HepG2 (cell line): ENCODE results near the gene ARCN1. TPM values are rescaled to one million over a fixed set of nuclear protein-coding genes. Genes with fewer than 3 reads are reported as not detected.

Experiments
- AGO2 ChIP-seq: fragments of 200-400 bp; formaldehyde crosslinking; optimal IDR thresholded peaks from 2 replicates; pipeline ENCODE3; 2017; ENCODE audit warnings: mild to moderate bottlenecking, low read depth, low read length, moderate library complexity
- AHR ChIP-seq: IDR thresholded peaks from 2 replicates; pipeline ENCODE4 v1.6.1; 2018; ENCODE audit warnings: missing genetic modification reagents, missing compliant biosample characterization
- CBX2 ChIP-seq, 2 experiments: fragments of 200-600 bp in 1 of 2; sonication (generic); formaldehyde crosslinking in 1 of 2; IDR thresholded peaks; 2 replicates each; pipeline versions ENCODE4 v1.7.0 to v1.8.1; 2018 to 2022; ENCODE audit warnings: low read depth in 2 of 2, low read length in 1 of 2, mild to moderate bottlenecking in 1 of 2, missing genetic modification reagents in 1 of 2
- ETV6 ChIP-seq: sonication (generic); formaldehyde crosslinking; conservative IDR thresholded peaks from 2 replicates; pipeline ENCODE4 v1.4.0; 2020; ENCODE audit warnings: missing genetic modification reagents
- FOXO1 ChIP-seq: sonication (generic); formaldehyde crosslinking; IDR thresholded peaks from 2 replicates; pipeline ENCODE4 v1.4.0; 2020; ENCODE audit warnings: missing genetic modification reagents
- GABPA ChIP-seq, 2 experiments: IDR thresholded peaks; 2 replicates each; pipeline ENCODE4 v1.6.1; 2011 to 2016; ENCODE audit warnings: low read depth in 2 of 2, low read length in 1 of 2, missing biosample characterization in 1 of 2, missing genetic modification characterization in 1 of 2
- HOXA3 ChIP-seq: sonication (generic); formaldehyde crosslinking; IDR thresholded peaks from 2 replicates; pipeline ENCODE4 v1.5.0; 2020; ENCODE audit warnings: missing genetic modification reagents
- JUN ChIP-seq: sonication (generic); formaldehyde crosslinking; IDR thresholded peaks from 2 replicates; pipeline ENCODE4 v1.4.0; 2020; ENCODE audit warnings: mild to moderate bottlenecking, missing genetic modification reagents
- KLF9 ChIP-seq: IDR thresholded peaks from 2 replicates; pipeline ENCODE4 v1.6.1; 2016; ENCODE audit warnings: low read depth
- MBNL3 ChIP-seq: fragments of 250-450 bp; sonication (Bioruptor Pico); conservative IDR thresholded peaks from 2 replicates; pipeline ENCODE4 v1.8.0; 2022; ENCODE audit warnings: mild to moderate bottlenecking, inconsistent platforms
- MEIS1 ChIP-seq: sonication (generic); formaldehyde crosslinking; IDR thresholded peaks from 2 replicates; pipeline ENCODE4 v1.9.0; 2021; ENCODE audit warnings: mild to moderate bottlenecking, missing genetic modification reagents, moderate library complexity, borderline replicate concordance
- MTA3 ChIP-seq: sonication (generic); formaldehyde crosslinking; IDR thresholded peaks from 2 replicates; pipeline ENCODE4 v1.4.0; 2020; ENCODE audit warnings: missing genetic modification reagents
- PHF20 ChIP-seq: sonication (generic); formaldehyde crosslinking; IDR thresholded peaks from 2 replicates; pipeline ENCODE4 v1.5.0; 2020; ENCODE audit warnings: mild to moderate bottlenecking, missing genetic modification reagents
- SATB2 ChIP-seq: sonication (generic); formaldehyde crosslinking; IDR thresholded peaks from 2 replicates; pipeline ENCODE4 v1.5.0; 2020; ENCODE audit warnings: missing genetic modification reagents
- STAT5B ChIP-seq: sonication (generic); formaldehyde crosslinking; IDR thresholded peaks from 2 replicates; pipeline ENCODE4 v1.4.0; 2020; ENCODE audit warnings: missing genetic modification reagents
- WIZ ChIP-seq: sonication (generic); formaldehyde crosslinking; IDR thresholded peaks from 2 replicates; pipeline ENCODE4 v1.5.1; 2020; ENCODE audit warnings: mild to moderate bottlenecking, missing genetic modification reagents
- ZBTB42 ChIP-seq: sonication (generic); formaldehyde crosslinking; IDR thresholded peaks from 2 replicates; pipeline ENCODE4 v1.5.0; 2020; ENCODE audit warnings: mild to moderate bottlenecking, missing genetic modification reagents
- ZNF136 ChIP-seq: sonication (generic); formaldehyde crosslinking; IDR thresholded peaks from 2 replicates; pipeline ENCODE4 v1.8.1; 2022; ENCODE audit warnings: low read depth, mild to moderate bottlenecking, moderate library complexity, missing genetic modification reagents
- ZNF17 ChIP-seq: sonication (generic); formaldehyde crosslinking; IDR thresholded peaks from 2 replicates; pipeline ENCODE4 v1.5.0; 2020; ENCODE audit warnings: mild to moderate bottlenecking, missing genetic modification reagents
- ZNF451 ChIP-seq: sonication (generic); formaldehyde crosslinking; IDR thresholded peaks from 2 replicates; pipeline ENCODE4 v1.5.0; 2020; ENCODE audit warnings: mild to moderate bottlenecking, missing genetic modification reagents
- ZNF550 ChIP-seq: sonication (generic); formaldehyde crosslinking; IDR thresholded peaks from 2 replicates; pipeline ENCODE4 v1.4.0; 2020; ENCODE audit warnings: mild to moderate bottlenecking, missing genetic modification reagents, borderline replicate concordance
- ZSCAN21 ChIP-seq: sonication (generic); formaldehyde crosslinking; IDR thresholded peaks from 2 replicates; pipeline ENCODE4 v1.8.0; 2022; ENCODE audit warnings: mild to moderate bottlenecking, missing genetic modification reagents, moderate library complexity, borderline replicate concordance
- polyA plus RNA-seq, 8 experiments: library from polyadenylated mRNA; depleted of rRNA in 3 of 8; stranded (reverse) in 7 of 8; unstranded in 1 of 8; fragments of >200 nt; fragmentation: Illumina TruSeq in 4 of 8; extraction: Trizol in 4 of 8; gene quantifications; 2 replicates each; pipeline versions ENCODE4 v1.2.1 to v1.2.3, GENCODE V29; 2011 to 2016; ENCODE audit warnings: low read depth in 4 of 8, missing spikeins in 1 of 8, mixed read lengths in 1 of 8; ENCODE audit not compliant: insufficient read depth in 1 of 8
- total RNA-seq, 5 experiments: library from RNA; depleted of rRNA; stranded (reverse); fragments of >200 nt; fragmentation: Illumina TruSeq; extraction: Trizol; gene quantifications; 2 replicates each; pipeline ENCODE4 v1.2.3, GENCODE V29; 2016; ENCODE audit warnings: low read depth in 1 of 5
- TF ChIP-seq, protein P1 (sequence below): sonication (generic); formaldehyde crosslinking; IDR thresholded peaks from 2 replicates; pipeline ENCODE4 v1.5.1; 2020; ENCODE audit warnings: mild to moderate bottlenecking, missing genetic modification reagents, borderline replicate concordance
- TF ChIP-seq, protein P2 (sequence below): sonication (generic); formaldehyde crosslinking; IDR thresholded peaks from 2 replicates; pipeline ENCODE4 v1.5.0; 2020; ENCODE audit warnings: mild to moderate bottlenecking, missing genetic modification reagents, borderline replicate concordance

Gene ARCN1
- total and polyA plus RNA-seq, 2 of the 13 experiments (the other 11 are each of a cell fraction or from before 2014, with no cell fraction given), result 148 to 200 TPM

DNA sequence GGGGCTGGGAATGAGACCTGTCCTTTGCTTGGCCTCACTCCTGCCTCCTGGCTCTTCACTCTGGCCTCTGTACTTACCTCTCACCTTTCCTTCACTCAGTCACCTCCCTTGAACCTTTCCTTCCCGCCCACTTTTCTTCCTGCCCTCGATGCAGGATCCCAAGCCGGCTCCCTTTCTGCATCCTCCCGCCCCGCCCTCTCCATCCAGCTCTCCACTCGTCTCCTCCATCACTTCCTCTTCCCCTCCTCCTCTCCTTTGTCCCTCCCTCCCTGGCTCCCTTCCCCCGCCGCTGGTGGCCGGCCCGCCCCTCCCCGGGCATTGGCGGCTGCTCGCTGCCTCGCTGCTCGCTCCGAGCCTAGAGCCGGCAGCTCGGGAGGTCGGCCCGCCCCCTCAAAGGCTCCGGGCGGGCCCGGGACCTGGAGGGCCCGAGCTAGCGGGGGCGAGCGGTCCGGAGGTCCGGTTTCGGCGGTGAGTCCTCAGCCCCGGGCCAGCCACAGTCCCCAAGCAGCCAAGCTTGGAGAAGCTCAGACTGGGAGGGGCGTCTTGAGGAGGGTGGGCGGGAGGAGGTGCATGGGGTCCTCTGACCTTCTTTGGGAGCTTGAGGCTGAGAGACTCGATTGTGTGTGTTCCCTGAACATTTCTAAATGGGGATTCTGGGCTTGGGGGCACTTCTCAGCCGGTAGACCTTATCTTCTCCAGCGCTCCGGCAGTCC, 49.0 kb downstream of the ARCN1 start (continued):
- TF ChIP-seq, protein P1, sequence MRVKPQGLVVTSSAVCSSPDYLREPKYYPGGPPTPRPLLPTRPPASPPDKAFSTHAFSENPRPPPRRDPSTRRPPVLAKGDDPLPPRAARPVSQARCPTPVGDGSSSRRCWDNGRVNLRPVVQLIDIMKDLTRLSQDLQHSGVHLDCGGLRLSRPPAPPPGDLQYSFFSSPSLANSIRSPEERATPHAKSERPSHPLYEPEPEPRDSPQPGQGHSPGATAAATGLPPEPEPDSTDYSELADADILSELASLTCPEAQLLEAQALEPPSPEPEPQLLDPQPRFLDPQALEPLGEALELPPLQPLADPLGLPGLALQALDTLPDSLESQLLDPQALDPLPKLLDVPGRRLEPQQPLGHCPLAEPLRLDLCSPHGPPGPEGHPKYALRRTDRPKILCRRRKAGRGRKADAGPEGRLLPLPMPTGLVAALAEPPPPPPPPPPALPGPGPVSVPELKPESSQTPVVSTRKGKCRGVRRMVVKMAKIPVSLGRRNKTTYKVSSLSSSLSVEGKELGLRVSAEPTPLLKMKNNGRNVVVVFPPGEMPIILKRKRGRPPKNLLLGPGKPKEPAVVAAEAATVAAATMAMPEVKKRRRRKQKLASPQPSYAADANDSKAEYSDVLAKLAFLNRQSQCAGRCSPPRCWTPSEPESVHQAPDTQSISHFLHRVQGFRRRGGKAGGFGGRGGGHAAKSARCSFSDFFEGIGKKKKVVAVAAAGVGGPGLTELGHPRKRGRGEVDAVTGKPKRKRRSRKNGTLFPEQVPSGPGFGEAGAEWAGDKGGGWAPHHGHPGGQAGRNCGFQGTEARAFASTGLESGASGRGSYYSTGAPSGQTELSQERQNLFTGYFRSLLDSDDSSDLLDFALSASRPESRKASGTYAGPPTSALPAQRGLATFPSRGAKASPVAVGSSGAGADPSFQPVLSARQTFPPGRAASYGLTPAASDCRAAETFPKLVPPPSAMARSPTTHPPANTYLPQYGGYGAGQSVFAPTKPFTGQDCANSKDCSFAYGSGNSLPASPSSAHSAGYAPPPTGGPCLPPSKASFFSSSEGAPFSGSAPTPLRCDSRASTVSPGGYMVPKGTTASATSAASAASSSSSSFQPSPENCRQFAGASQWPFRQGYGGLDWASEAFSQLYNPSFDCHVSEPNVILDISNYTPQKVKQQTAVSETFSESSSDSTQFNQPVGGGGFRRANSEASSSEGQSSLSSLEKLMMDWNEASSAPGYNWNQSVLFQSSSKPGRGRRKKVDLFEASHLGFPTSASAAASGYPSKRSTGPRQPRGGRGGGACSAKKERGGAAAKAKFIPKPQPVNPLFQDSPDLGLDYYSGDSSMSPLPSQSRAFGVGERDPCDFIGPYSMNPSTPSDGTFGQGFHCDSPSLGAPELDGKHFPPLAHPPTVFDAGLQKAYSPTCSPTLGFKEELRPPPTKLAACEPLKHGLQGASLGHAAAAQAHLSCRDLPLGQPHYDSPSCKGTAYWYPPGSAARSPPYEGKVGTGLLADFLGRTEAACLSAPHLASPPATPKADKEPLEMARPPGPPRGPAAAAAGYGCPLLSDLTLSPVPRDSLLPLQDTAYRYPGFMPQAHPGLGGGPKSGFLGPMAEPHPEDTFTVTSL (CRISPR knock-in tag), result 0 out of 2 replicates have a peak, but pooled peaks have one; percentile 2
- TF ChIP-seq WIZ (CRISPR knock-in tag) (0 out of 2 replicates have a peak, but pooled peaks have one; percentile 3), SATB2 (CRISPR knock-in tag) (no peak), STAT5B (CRISPR knock-in tag) (no peak), MEIS1 (no peak), ZBTB42 (CRISPR knock-in tag) (no peak; the same call in 1 of the 2 replicates), ETV6 (CRISPR knock-in tag) (no peak), ZNF550 (no peak), ZNF136 (CRISPR knock-in tag) (no peak), HOXA3 (CRISPR knock-in tag) (no peak; the same call in 1 of the 2 replicates), KLF9 (CRISPR knock-in tag) (no peak), PHF20 (CRISPR knock-in tag) (no peak; the same call in 1 of the 2 replicates), GABPA (IDR thresholded peaks at IDR 0.05; ENCODE audit: low read depth, low read length) (peak; percentile 44), GABPA (CRISPR knock-in tag; IDR thresholded peaks at IDR 0.05; ENCODE audit: low read depth) (peak; percentile 70), CBX2 (IDR thresholded peaks at IDR 0.05; ENCODE audit: low read depth, low read length) (no peak), CBX2 (CRISPR knock-in tag; IDR thresholded peaks at IDR 0.05; ENCODE audit: low read depth) (no peak), ZNF17 (CRISPR knock-in tag) (no peak), AGO2 (peak; percentile 77), MBNL3 (CRISPR knock-in tag) (no peak), MTA3 (CRISPR knock-in tag) (no peak), AHR (no peak), JUN (CRISPR knock-in tag) (no peak), ZNF451 (no peak), FOXO1 (no peak), ZSCAN21 (no peak)
- TF ChIP-seq, protein P2, sequence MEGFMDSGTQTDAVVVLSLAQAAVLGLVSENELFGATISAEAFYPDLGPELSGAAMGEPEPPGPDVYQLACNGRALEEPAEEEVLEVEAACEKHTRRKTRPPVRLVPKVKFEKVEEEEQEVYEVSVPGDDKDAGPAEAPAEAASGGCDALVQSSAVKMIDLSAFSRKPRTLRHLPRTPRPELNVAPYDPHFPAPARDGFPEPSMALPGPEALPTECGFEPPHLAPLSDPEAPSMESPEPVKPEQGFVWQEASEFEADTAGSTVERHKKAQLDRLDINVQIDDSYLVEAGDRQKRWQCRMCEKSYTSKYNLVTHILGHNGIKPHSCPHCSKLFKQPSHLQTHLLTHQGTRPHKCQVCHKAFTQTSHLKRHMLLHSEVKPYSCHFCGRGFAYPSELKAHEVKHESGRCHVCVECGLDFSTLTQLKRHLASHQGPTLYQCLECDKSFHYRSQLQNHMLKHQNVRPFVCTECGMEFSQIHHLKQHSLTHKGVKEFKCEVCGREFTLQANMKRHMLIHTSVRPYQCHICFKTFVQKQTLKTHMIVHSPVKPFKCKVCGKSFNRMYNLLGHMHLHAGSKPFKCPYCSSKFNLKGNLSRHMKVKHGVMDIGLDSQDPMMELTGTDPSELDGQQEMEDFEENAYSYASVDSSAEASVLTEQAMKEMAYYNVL, result peak; percentile 90; the same call in 1 of the 2 replicates
